ENCODE measurements around the gene CCDC102B.
"Not testable (repeated sequence)": the region's sequence is repeated elsewhere in the genome, so short reads cannot be mapped to it uniquely, and the experiment has no call there.

CCDC102B gene

DNA sequence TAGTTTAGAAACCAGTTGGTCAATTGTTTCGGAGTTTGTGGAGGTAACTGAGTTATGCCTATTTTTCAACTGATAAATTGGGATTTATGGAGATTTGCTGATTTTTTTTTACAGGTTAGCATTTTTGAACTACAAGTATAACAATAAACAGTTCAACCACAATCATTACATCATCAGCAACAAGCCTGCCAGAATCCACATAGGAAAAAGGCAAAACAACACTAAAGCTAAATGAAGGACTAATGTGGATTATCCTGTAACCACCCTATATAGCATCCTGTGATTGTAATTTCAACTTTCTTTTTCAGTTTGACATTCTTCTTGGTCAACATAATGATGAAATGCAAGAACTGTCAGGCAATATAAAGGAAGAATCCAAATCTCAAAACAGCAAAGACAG, 76.5 kb downstream of the CCDC102B start:
- WGBS (ENCODE audit: extremely low coverage, insufficient coverage, low lambda C conversion rate), result no CpG with 5 or more reads among the region's 1 CpG
- Histone ChIP-seq H2AK5ac (ENCODE audit: low read length) (no peak overlapping the region), H3K4me3 (ENCODE audit: low read length) (no peak overlapping the region)

DNA sequence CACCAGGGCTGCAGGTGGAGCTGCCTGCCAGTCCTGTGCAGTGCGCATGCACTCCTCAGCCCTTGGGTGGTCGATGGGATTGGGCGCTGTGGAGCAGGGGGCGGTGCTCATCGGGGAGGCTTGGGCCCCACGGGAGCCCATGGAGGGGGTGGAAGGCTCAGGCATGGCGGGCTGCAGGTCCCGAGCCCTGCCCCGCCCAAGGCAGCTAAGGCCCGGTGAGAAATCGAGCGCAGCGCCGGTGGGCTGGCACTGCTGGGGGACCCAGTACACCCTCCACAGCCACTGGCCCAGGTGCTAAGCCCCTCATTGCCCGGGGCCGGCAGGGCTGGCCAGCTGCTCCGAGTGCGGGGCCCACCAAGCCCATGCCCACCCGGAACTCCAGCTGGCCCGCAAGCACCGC, 82.1 kb downstream of the CCDC102B start:
- not testable (repeated sequence) for H3K79me2 ChIP-seq (ENCODE audit: control insufficient read depth, insufficient read depth, low read length); H3K27ac ChIP-seq (ENCODE audit: low read depth, low read length); H3K4me1 ChIP-seq (ENCODE audit: control insufficient read depth, low read depth, low read length); H3K4me3 ChIP-seq (ENCODE audit: low read length); H3K18ac ChIP-seq (ENCODE audit: low read length); H4K8ac ChIP-seq (ENCODE audit: low read depth, low read length); H3K4ac ChIP-seq (ENCODE audit: low read depth, low read length); H3K23ac ChIP-seq (ENCODE audit: low read length); H3K27me3 ChIP-seq (ENCODE audit: insufficient read depth, low read length, poor library complexity); H3K56ac ChIP-seq (ENCODE audit: low read length); H2BK15ac ChIP-seq (replicated peaks; ENCODE audit: low read depth); H4K5ac ChIP-seq (ENCODE audit: low read length); H3K36me3 ChIP-seq (ENCODE audit: control insufficient read depth, insufficient read depth, low read length); H2BK5ac ChIP-seq (ENCODE audit: low read length); H2AK5ac ChIP-seq (ENCODE audit: low read length); H3K9ac ChIP-seq (ENCODE audit: low read length); H2BK120ac ChIP-seq (ENCODE audit: low read depth, low read length); DNase-seq; H3K79me1 ChIP-seq (ENCODE audit: low read length); H3K4me2 ChIP-seq (ENCODE audit: low read length)
- WGBS (ENCODE audit: extremely low coverage, insufficient coverage, low lambda C conversion rate), result no CpG with 5 or more reads among the region's 21 CpGs

More for the DNA sequence above, 76.5 kb downstream of the CCDC102B start:
- H2BK120ac ChIP-seq (ENCODE audit: low read depth, low read length), result no peak overlapping the region
- DNase-seq, result no peak
- no peak overlapping the region for H3K9ac ChIP-seq (ENCODE audit: low read length)
- no peaks in the 10 kb centered on the region for H3K27me3 ChIP-seq (ENCODE audit: insufficient read depth, low read length, poor library complexity)
- no peak overlapping the region for H4K5ac ChIP-seq (ENCODE audit: low read length)
- H3K36me3 ChIP-seq (ENCODE audit: control insufficient read depth, insufficient read depth, low read length), result no peaks in the 10 kb centered on the region
- no peak overlapping the region for H4K8ac ChIP-seq (ENCODE audit: low read depth, low read length)
- no peak overlapping the region for H3K4me2 ChIP-seq (ENCODE audit: low read length)
- H3K56ac ChIP-seq (ENCODE audit: low read length), result no peak overlapping the region
- no peaks in the 10 kb centered on the region for H3K79me1 ChIP-seq (ENCODE audit: low read length)
- H3K79me2 ChIP-seq (ENCODE audit: control insufficient read depth, insufficient read depth, low read length), result no peaks in the 10 kb centered on the region
- no peak overlapping the region for H3K27ac ChIP-seq (ENCODE audit: low read depth, low read length)
- H3K23ac ChIP-seq (ENCODE audit: low read length), result no peak overlapping the region
- no peaks in the 10 kb centered on the region for H3K4me1 ChIP-seq (ENCODE audit: control insufficient read depth, low read depth, low read length)
- H3K18ac ChIP-seq (ENCODE audit: low read length), result no peak overlapping the region
- H2BK15ac ChIP-seq (replicated peaks; ENCODE audit: low read depth), result no peak overlapping the region
- H2BK5ac ChIP-seq (ENCODE audit: low read length), result no peak overlapping the region
- no peak overlapping the region for H3K4ac ChIP-seq (ENCODE audit: low read depth, low read length)

DNA sequence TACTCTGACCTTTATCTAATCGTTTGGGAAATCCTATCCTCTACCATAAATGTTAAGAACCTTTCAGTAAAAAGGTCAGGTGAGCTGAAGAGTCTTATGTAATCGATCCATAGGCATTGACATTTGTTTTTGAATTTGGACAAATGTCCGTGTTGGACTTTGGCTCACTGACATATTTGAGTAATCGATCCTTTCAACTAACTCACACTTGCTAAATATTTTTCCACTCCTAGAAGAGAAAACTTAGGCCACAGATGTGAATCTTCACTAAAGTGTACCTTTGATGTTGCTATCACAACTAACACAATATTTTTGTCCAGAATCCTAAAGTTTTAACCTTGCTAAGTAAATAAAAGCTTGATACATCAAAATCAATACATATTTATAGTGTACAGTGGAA, 89.5 kb downstream of the CCDC102B start:
- Histone ChIP-seq H3K4ac (ENCODE audit: low read depth, low read length) (no peak overlapping the region), H4K5ac (ENCODE audit: low read length) (no peak overlapping the region), H3K9ac (ENCODE audit: low read length) (no peak overlapping the region), H3K27ac (ENCODE audit: low read depth, low read length) (no peak overlapping the region), H3K36me3 (ENCODE audit: control insufficient read depth, insufficient read depth, low read length) (no peaks in the 10 kb centered on the region), H3K4me3 (ENCODE audit: low read length) (no peak overlapping the region), H3K18ac (ENCODE audit: low read length) (no peak overlapping the region), H3K4me1 (ENCODE audit: control insufficient read depth, low read depth, low read length) (no peaks in the 10 kb centered on the region), H2BK5ac (ENCODE audit: low read length) (no peak overlapping the region), H3K4me2 (ENCODE audit: low read length) (no peak overlapping the region), H2AK5ac (ENCODE audit: low read length) (no peak overlapping the region), H4K8ac (ENCODE audit: low read depth, low read length) (no peak overlapping the region), H3K23ac (ENCODE audit: low read length) (no peak overlapping the region), H2BK120ac (ENCODE audit: low read depth, low read length) (no peak overlapping the region), H3K56ac (ENCODE audit: low read length) (no peak overlapping the region), H3K79me1 (ENCODE audit: low read length) (no peaks in the 10 kb centered on the region), H2BK15ac (replicated peaks; ENCODE audit: low read depth) (no peak overlapping the region), H3K27me3 (ENCODE audit: insufficient read depth, low read length, poor library complexity) (no peaks in the 10 kb centered on the region), H3K79me2 (ENCODE audit: control insufficient read depth, insufficient read depth, low read length) (no peaks in the 10 kb centered on the region)
- DNase-seq, result no peak
- no CpG with 5 or more reads among the region's 4 CpGs for WGBS (ENCODE audit: extremely low coverage, insufficient coverage, low lambda C conversion rate)

DNA sequence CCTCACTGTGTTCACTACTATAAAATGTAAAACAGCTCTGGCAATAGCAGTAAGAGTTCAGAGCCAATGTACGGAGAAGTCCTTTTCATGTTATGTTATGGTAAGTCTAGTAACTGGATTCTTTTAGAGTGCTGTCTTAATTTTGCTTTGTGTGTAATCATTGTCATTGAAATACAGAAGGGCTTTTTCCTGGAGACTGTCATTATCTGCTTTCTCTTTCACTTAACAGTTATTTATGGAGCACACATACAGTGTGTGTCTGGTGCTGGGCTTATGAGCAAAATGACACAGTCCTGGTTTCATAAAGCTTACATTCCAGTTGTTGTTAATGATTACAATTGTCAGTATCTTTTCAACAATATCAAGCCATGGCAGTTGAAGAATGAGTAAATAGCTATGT, 95.5 kb downstream of the CCDC102B start:
- Histone ChIP-seq H3K4me2 (ENCODE audit: low read length) (no peak overlapping the region), H3K4me1 (ENCODE audit: control insufficient read depth, low read depth, low read length) (no peaks in the 10 kb centered on the region)
- WGBS (ENCODE audit: extremely low coverage, insufficient coverage, low lambda C conversion rate), result no CpG with 5 or more reads among the region's 1 CpG

DNA sequence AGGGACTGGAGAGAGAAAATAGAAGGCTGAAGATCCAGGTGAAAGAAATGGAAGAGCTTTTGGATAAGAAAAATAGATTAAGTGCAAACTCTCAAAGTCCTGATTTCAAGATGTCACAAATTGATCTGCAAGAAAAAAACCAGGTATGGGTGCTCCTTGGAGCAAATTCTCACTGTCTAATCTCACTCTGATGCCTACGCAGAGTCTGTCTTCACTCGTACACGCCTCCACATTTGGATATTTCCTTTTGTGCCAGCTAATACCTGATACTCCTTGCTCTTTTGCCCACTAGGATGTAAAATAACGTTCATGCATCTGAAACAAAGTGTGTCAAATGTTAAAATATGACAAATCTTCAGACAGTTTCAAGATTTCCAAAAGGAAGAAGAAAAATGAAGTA, 99.4 kb downstream of the CCDC102B start:
- Histone ChIP-seq H2BK5ac (ENCODE audit: low read length) (no peak overlapping the region), H2BK120ac (ENCODE audit: low read depth, low read length) (no peak overlapping the region), H3K4ac (ENCODE audit: low read depth, low read length) (no peak overlapping the region), H3K36me3 (ENCODE audit: control insufficient read depth, insufficient read depth, low read length) (no peaks in the 10 kb centered on the region), H2AK5ac (ENCODE audit: low read length) (no peak overlapping the region), H3K9ac (ENCODE audit: low read length) (no peak overlapping the region), H3K79me1 (ENCODE audit: low read length) (no peaks in the 10 kb centered on the region), H3K79me2 (ENCODE audit: control insufficient read depth, insufficient read depth, low read length) (no peaks in the 10 kb centered on the region), H3K4me3 (ENCODE audit: low read length) (no peak overlapping the region), H3K56ac (ENCODE audit: low read length) (no peak overlapping the region), H4K8ac (ENCODE audit: low read depth, low read length) (no peak overlapping the region), H2BK15ac (replicated peaks; ENCODE audit: low read depth) (no peak overlapping the region), H3K27ac (ENCODE audit: low read depth, low read length) (no peak overlapping the region), H3K4me2 (ENCODE audit: low read length) (no peak overlapping the region), H3K27me3 (ENCODE audit: insufficient read depth, low read length, poor library complexity) (no peaks in the 10 kb centered on the region), H3K23ac (ENCODE audit: low read length) (no peak overlapping the region), H4K5ac (ENCODE audit: low read length) (no peak overlapping the region), H3K18ac (ENCODE audit: low read length) (no peak overlapping the region), H3K4me1 (ENCODE audit: control insufficient read depth, low read depth, low read length) (no peaks in the 10 kb centered on the region)
- WGBS (ENCODE audit: extremely low coverage, insufficient coverage, low lambda C conversion rate), result no CpG with 5 or more reads among the region's 4 CpGs
- DNase-seq, result no peak

More for the DNA sequence above, 95.5 kb downstream of the CCDC102B start:
- Histone ChIP-seq H3K79me1 (ENCODE audit: low read length) (no peaks in the 10 kb centered on the region), H2BK5ac (ENCODE audit: low read length) (no peak overlapping the region), H3K23ac (ENCODE audit: low read length) (no peak overlapping the region), H3K79me2 (ENCODE audit: control insufficient read depth, insufficient read depth, low read length) (no peaks in the 10 kb centered on the region), H3K56ac (ENCODE audit: low read length) (no peak overlapping the region), H3K36me3 (ENCODE audit: control insufficient read depth, insufficient read depth, low read length) (no peaks in the 10 kb centered on the region), H2BK15ac (replicated peaks; ENCODE audit: low read depth) (no peak overlapping the region), H3K4me3 (ENCODE audit: low read length) (no peak overlapping the region), H3K18ac (ENCODE audit: low read length) (no peak overlapping the region), H2AK5ac (ENCODE audit: low read length) (no peak overlapping the region), H3K27ac (ENCODE audit: low read depth, low read length) (no peak overlapping the region), H3K9ac (ENCODE audit: low read length) (no peak overlapping the region), H4K8ac (ENCODE audit: low read depth, low read length) (no peak overlapping the region), H4K5ac (ENCODE audit: low read length) (no peak overlapping the region), H3K4ac (ENCODE audit: low read depth, low read length) (no peak overlapping the region), H3K27me3 (ENCODE audit: insufficient read depth, low read length, poor library complexity) (no peaks in the 10 kb centered on the region), H2BK120ac (ENCODE audit: low read depth, low read length) (no peak overlapping the region)
- no peak for DNase-seq

DNA sequence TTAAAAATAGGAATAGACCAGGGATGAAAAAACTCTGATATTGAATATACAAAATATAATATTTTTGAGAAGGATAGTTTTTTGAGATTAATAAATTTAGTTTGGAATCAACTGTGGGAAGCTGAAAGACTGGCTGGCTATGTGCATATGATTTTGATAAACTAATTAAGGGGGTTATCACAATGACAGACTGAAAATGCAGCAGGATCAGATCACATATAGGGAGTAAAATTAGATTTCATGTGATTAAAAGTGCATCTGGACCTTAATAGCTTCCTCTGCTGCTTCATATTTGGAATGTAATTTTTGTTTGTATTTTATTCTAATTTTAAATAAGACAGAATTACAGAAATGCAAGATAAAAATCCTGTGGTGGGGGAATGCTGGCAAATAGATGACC, 111.7 kb downstream of the CCDC102B start:
- Histone ChIP-seq H3K18ac (ENCODE audit: low read length) (no peak overlapping the region), H3K79me1 (ENCODE audit: low read length) (no peaks in the 10 kb centered on the region), H3K23ac (ENCODE audit: low read length) (no peak overlapping the region), H2BK15ac (replicated peaks; ENCODE audit: low read depth) (no peak overlapping the region), H2AK5ac (ENCODE audit: low read length) (no peak overlapping the region), H2BK5ac (ENCODE audit: low read length) (no peak overlapping the region), H4K8ac (ENCODE audit: low read depth, low read length) (no peak overlapping the region), H3K56ac (ENCODE audit: low read length) (no peak overlapping the region), H2BK120ac (ENCODE audit: low read depth, low read length) (no peak overlapping the region), H3K9ac (ENCODE audit: low read length) (no peak overlapping the region), H3K4ac (ENCODE audit: low read depth, low read length) (no peak overlapping the region), H3K4me2 (ENCODE audit: low read length) (no peak overlapping the region), H3K27me3 (ENCODE audit: insufficient read depth, low read length, poor library complexity) (no peaks in the 10 kb centered on the region), H3K4me3 (ENCODE audit: low read length) (no peak overlapping the region), H3K4me1 (ENCODE audit: control insufficient read depth, low read depth, low read length) (no peaks in the 10 kb centered on the region), H3K27ac (ENCODE audit: low read depth, low read length) (no peak overlapping the region), H4K5ac (ENCODE audit: low read length) (no peak overlapping the region), H3K79me2 (ENCODE audit: control insufficient read depth, insufficient read depth, low read length) (no peaks in the 10 kb centered on the region), H3K36me3 (ENCODE audit: control insufficient read depth, insufficient read depth, low read length) (no peaks in the 10 kb centered on the region)
- DNase-seq, result no peak

All from mesendoderm (in vitro differentiated cells).